ENCODE measurements around the gene KLK7. TPM values are rescaled to one million over a fixed set of nuclear protein-coding genes. Genes with fewer than 3 reads are reported as not detected.

KLK7 gene
- total RNA-seq, 3 donors from 2014 or later = not detected

DNA sequence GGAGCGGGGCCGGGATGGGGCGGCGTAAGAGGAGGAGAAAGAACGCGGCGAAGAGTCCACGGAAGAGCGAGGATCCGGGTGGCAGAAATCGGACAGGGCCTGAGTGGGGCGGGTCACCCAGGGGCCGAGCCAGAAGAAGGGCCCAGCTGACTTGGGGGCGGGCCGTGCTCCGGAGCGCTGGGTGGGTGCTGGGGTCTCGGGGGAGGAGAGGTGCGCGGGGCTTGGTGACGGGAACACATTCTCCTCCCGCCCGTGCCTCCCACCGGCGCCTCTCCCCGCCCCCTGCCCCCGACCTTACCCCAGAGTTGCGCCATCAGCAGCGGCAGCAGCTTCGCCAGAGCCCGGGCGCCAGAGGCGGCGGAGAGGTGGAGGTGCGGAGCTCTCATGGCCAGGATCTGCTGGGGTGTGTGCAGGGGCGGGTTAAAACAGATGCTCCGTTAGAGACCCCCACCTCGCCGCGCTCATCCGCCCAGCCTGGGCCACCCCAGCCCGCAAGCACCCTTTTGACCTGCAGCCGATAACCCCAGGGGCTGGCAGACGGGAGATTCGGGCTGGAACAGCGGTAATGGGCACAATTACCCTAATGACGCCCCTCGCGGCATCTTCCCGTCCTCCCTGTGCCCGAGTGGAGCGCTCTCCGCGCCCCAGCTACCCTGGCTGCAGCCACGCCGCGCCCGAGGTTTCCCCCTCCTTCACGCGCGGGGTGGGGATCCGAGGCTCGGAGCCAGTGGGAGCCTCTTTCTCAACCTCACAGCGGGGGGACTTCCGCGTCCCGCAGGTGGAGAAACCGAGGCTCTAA lies 35.2 kb upstream of the KLK7 start:
- H3K4me3 ChIP-seq = no peak overlapping the region
- DNase-seq = no peak
- TF ChIP-seq, protein P1, sequence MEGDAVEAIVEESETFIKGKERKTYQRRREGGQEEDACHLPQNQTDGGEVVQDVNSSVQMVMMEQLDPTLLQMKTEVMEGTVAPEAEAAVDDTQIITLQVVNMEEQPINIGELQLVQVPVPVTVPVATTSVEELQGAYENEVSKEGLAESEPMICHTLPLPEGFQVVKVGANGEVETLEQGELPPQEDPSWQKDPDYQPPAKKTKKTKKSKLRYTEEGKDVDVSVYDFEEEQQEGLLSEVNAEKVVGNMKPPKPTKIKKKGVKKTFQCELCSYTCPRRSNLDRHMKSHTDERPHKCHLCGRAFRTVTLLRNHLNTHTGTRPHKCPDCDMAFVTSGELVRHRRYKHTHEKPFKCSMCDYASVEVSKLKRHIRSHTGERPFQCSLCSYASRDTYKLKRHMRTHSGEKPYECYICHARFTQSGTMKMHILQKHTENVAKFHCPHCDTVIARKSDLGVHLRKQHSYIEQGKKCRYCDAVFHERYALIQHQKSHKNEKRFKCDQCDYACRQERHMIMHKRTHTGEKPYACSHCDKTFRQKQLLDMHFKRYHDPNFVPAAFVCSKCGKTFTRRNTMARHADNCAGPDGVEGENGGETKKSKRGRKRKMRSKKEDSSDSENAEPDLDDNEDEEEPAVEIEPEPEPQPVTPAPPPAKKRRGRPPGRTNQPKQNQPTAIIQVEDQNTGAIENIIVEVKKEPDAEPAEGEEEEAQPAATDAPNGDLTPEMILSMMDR (IDR thresholded peaks at IDR 0.05) = no peak
- H3K9me3 ChIP-seq = no peaks in the 10 kb centered on the region
- ATAC-seq = no peak
- no peaks in the 10 kb centered on the region for H3K36me3 ChIP-seq (ENCODE audit: low read depth)
- peaks cover 4% of the 10 kb centered on the region for H3K4me1 ChIP-seq (ENCODE audit: low read depth)
- intact Hi-C loops (cut with DNase I, micrococcal nuclease) = no loop called here

DNA sequence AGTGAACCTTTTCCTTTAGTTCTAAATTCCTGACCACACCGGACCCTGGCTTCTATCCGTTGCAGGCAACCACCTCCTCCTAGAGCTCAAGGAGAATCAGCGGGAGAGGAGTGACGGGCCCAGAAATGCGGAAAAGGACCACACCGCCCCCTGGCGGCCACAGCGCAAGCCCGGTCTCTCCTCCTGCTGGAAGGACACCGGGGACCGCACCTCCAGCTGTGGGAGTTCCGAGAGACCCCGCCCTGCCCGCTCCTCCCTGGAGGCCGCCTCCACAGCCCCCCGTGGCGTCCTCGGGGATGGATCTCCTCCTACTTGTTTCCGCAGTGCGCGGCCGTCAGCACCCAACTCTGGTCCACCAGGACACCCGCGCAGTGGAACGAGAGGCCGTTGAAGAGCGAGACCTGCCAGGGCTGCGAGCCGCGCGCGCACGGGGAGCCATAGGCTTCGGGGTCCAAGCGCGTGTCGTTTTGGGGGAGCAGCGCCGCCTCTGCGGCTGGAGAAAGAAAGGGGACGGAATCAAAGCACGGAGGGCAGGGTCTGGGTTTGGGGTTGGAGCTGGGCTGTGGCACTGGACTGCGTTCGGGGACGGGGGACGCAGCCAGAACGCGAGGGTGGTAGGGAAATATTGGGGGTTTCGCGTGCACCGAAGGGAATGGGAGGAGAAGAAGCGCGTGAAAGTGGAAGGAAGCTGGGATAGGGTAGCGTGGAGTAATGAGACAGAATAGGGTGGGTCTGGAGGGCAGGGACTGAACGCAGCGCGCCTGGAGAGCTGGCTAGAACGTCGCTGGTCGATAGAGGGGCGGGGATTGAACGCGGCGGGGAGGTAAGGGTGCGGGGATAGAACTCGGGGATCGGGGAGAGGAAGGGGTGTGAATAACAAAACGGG lies 33.3 kb upstream of the KLK7 start:
- TF ChIP-seq, protein P1 (IDR thresholded peaks at IDR 0.05) = peak; percentile 32
- DNase-seq = peak; percentile 56 to 69 (median 64)
- Histone ChIP-seq H3K36me3 (ENCODE audit: low read depth) (no peaks in the 10 kb centered on the region), H3K4me1 (ENCODE audit: low read depth) (peaks cover 4% of the 10 kb centered on the region), H3K9me3 (no peaks in the 10 kb centered on the region), H3K4me3 (no peak overlapping the region)
- peak; percentile 78 for ATAC-seq
- intact Hi-C loops (cut with DNase I, micrococcal nuclease) = no loop called here

DNA sequence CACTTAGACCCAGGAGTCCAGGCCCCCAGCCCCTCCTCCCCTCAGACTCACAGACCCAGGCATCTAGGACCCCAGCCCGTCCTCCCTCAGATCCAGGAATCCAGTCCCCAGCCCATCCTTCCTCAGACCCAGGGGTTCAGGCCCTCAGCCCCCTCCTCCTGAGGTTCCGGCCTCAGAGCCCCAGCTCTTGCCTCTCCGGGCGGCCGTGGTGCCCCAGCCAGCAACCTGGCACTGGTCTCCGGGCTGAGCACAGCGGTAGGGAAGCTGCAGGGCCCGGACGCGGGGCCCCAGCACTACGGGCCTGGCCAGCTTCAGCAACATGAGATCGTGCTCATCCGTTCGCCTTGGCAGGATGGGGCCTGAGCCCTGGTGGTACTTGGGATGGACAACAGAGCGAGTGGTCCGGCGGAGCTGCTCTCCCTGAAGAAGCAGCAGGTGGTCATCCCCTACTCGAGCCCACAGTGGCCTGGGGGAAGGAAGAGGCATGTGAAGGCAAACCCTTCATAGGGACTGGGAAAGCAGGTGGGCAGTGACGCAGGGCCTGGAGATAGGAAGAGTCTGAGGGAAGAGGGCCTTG lies 32.1 kb upstream of the KLK7 start:
- H3K36me3 ChIP-seq (ENCODE audit: low read depth) = no peaks in the 10 kb centered on the region
- peaks cover 4% of the 10 kb centered on the region for H3K4me1 ChIP-seq (ENCODE audit: low read depth)
- ATAC-seq (no peak), DNase-seq (no peak)
- no peak overlapping the region for H3K4me3 ChIP-seq
- intact Hi-C loops (cut with DNase I, micrococcal nuclease) = no loop called here
- TF ChIP-seq, protein P1 (IDR thresholded peaks at IDR 0.05) = no peak
- no peaks in the 10 kb centered on the region for H3K9me3 ChIP-seq

DNA sequence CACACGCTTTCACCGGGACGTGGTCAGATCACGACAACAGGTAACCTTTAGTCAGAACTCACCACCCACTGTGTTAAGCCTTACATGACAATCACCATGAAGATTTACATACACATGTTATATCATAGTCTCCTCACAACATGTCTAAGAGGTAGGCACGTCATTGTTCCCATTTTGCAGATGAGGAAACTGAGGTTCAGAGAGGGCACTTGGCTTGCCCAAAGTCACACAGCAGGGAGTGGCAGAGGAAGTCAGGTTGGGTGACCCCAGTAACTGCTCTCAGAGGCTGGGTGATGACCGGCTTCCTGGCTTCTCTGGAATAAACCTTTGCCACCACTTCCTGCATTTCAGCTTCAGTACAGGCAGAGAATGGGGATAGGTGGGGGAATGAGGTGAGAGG lies 30.5 kb upstream of the KLK7 start:
- ATAC-seq = no peak
- TF ChIP-seq, protein P1 (IDR thresholded peaks at IDR 0.05) = no peak
- peaks cover 3% of the 10 kb centered on the region for H3K4me1 ChIP-seq (ENCODE audit: low read depth)
- H3K9me3 ChIP-seq = no peaks in the 10 kb centered on the region
- no peak for DNase-seq
- no peak overlapping the region for H3K4me3 ChIP-seq
- intact Hi-C loops (cut with DNase I, micrococcal nuclease) = no loop called here
- no peaks in the 10 kb centered on the region for H3K36me3 ChIP-seq (ENCODE audit: low read depth)

DNA sequence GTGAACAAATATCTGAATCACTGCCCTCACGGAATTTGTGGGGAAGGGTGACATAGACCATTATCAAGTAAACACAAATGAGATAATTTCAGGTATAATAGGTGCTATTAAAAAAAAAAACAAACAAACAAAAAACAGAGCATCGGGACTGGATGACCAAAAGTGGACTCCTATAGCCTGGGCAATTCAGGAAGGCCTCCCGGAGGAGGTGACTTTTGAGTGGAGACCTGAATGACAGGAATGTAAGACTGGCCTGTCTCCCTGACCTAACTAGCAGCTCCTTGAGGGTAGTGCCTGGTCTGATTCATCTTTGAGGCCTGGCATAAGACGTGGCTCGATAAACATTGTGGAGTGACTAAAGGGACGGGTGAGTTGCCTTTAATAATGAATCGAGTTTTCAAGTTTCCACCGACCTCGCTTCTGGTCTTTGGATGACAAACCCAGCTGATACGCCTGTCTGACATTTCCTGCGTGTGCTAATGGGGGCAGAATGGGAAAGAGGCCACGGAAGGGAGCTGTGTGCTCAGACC lies 29.0 kb upstream of the KLK7 start:
- ATAC-seq (no peak), DNase-seq (no peak)
- Histone ChIP-seq H3K9me3 (no peaks in the 10 kb centered on the region), H3K4me3 (no peak overlapping the region), H3K4me1 (ENCODE audit: low read depth) (no peaks in the 10 kb centered on the region), H3K36me3 (ENCODE audit: low read depth) (no peaks in the 10 kb centered on the region)
- intact Hi-C loops (cut with DNase I, micrococcal nuclease) = no loop called here
- TF ChIP-seq, protein P1 (IDR thresholded peaks at IDR 0.05) = no peak
